Left forelimb (tissue), 1 donor: ENCODE measurements around the gene INKA1.

Source experiments
- DNase-seq: peaks from one replicate; pipeline ENCODE4 v3.0.0-alpha.2; 2018; ENCODE audit warnings: low spot score

Gene INKA1

GRCh38 chr3:49786357-49787181 lies 16.5 kb upstream of the INKA1 start, which contains the start of gene IP6K1:
Gene IP6K1, minus strand, starts transcription at chr3:49786542. Its CDS starts 38,502 bp downstream, at chr3:49748040.
- DNase-seq = peak; percentile 99

- no peak for DNase-seq
Measured at GRCh38 chr3:49787182-49787464, 15.9 kb upstream of the INKA1 start.

GRCh38 chr3:49787536-49787935 lies 15.5 kb upstream of the INKA1 start:
- DNase-seq = no peak

GRCh38 chr3:49788056-49788455 lies 15.0 kb upstream of the INKA1 start:
- DNase-seq = no peak

GRCh38 chr3:49790626-49791411 lies 12.2 kb upstream of the INKA1 start:
- DNase-seq = peak; percentile 8

GRCh38 chr3:49791571-49791970 lies 11.5 kb upstream of the INKA1 start:
- peak; percentile 6 for DNase-seq

- DNase-seq = peak; percentile 31
Measured at GRCh38 chr3:49792371-49793150, 10.5 kb upstream of the INKA1 start.

GRCh38 chr3:49793486-49794085 lies 9.5 kb upstream of the INKA1 start:
- no peak for DNase-seq

- DNase-seq = no peak
Measured at GRCh38 chr3:49794431-49794830, 8.6 kb upstream of the INKA1 start.

GRCh38 chr3:49794926-49795905 lies 7.8 kb upstream of the INKA1 start:
- DNase-seq = no peak

- DNase-seq = no peak
Measured at GRCh38 chr3:49799105-49799504, 4.0 kb upstream of the INKA1 start.

GRCh38 chr3:49799761-49800160 lies 3.3 kb upstream of the INKA1 start, which contains the start of gene CDHR4:
Gene CDHR4, minus strand, starts transcription at chr3:49799873. Its CDS starts 61 bp downstream, at chr3:49799812.
- DNase-seq = no peak

- no peak for DNase-seq
Measured at GRCh38 chr3:49801160-49801559, 1.9 kb upstream of the INKA1 start.

GRCh38 chr3:49803465-49804140 lies 542 bp downstream of the INKA1 start:
- DNase-seq = peak; percentile 86

- DNase-seq = no peak
Measured at GRCh38 chr3:49804141-49805041, 1.3 kb downstream of the INKA1 start.

GRCh38 chr3:49805367-49805782 lies 2.3 kb downstream of the INKA1 start:
- DNase-seq = peak; percentile 88

GRCh38 chr3:49805897-49806701 lies 3.0 kb downstream of the INKA1 start:
- DNase-seq = peak; percentile 93

GRCh38 chr3:49806850-49807249 lies 3.8 kb downstream of the INKA1 start:
- DNase-seq = no peak
